GM12878 (cell line): ENCODE data around the gene STK4. TPM values are rescaled to one million over a fixed set of nuclear protein-coding genes. Genes with fewer than 3 reads are reported as not detected.

Source experiments
- BMI1 ChIP-seq: fragments of 450-650 bp; IDR thresholded peaks from 2 replicates; pipeline ENCODE4 v1.6.1; 2016; ENCODE audit warnings: mild to moderate bottlenecking, moderate library complexity, borderline replicate concordance
- JUND ChIP-seq: IDR thresholded peaks from 2 replicates; pipeline ENCODE4 v1.6.1; 2012; ENCODE audit warnings: low read depth, mild to moderate bottlenecking, low read length, improper control_type of control experiment, moderate library complexity
- NR2C2 ChIP-seq: IDR thresholded peaks from 2 replicates; pipeline ENCODE4 v1.6.1; 2011; ENCODE audit warnings: borderline replicate concordance, low read depth; ENCODE audit not compliant: control insufficient read depth, insufficient read length
- RAD51 ChIP-seq: fragments of 450-650 bp; IDR thresholded peaks from 2 replicates; pipeline ENCODE4 v1.6.1; 2016; ENCODE audit warnings: moderate library complexity, mild to moderate bottlenecking, inconsistent platforms
- RCOR1 ChIP-seq: conservative IDR thresholded peaks from 2 replicates; pipeline ENCODE4 v1.6.1; 2012; ENCODE audit warnings: low read depth, low read length, improper control_type of control experiment
- ZNF622 ChIP-seq: fragments of 450-650 bp; IDR thresholded peaks from 2 replicates; pipeline ENCODE4 v1.6.1; 2017; ENCODE audit warnings: mild to moderate bottlenecking, inconsistent platforms
- ZZZ3 ChIP-seq: IDR thresholded peaks from 2 replicates; pipeline ENCODE4 v1.6.1; 2011; ENCODE audit warnings: low read depth; ENCODE audit not compliant: control insufficient read depth, insufficient read length
- polyA plus RNA-seq, 11 experiments: library from polyadenylated mRNA; depleted of rRNA in 4 of 11; unstranded in 6 of 11; stranded (reverse) in 5 of 11; fragments of >200 nt; fragmentation: Nextera tagmentation in 4 of 11; fragmentation: Illumina TruSeq in 1 of 11; extraction: Ambion mirVana in 4 of 11; extraction: Trizol in 1 of 11; gene quantifications; 1 replicate in 1 of 11; 2 replicates in 10 of 11; pipeline versions ENCODE4 v1.2.1 to v1.2.3, GENCODE V29; 2011 to 2016; ENCODE audit warnings: inconsistent platforms in 2 of 11, missing spikeins in 2 of 11, low read depth in 1 of 11
- total RNA-seq, 4 experiments: library from RNA; depleted of rRNA in 3 of 4; stranded (reverse); fragments of >200 nt in 3 of 4; fragmentation: Illumina TruSeq in 1 of 4; extraction: Trizol in 1 of 4; gene quantifications; 2 replicates each; pipeline versions ENCODE4 v1.2.1 to v1.2.3, GENCODE V29; 2013 to 2021
- TF ChIP-seq, protein P1 (sequence below), 3 experiments: IDR thresholded peaks in 2 of 3; conservative IDR thresholded peaks in 1 of 3; 2 replicates each; pipeline ENCODE4 v1.5.1; 2011; ENCODE audit warnings: low read depth in 3 of 3, low read length in 3 of 3, mild to moderate bottlenecking in 3 of 3, control low read depth in 2 of 3, moderate library complexity in 2 of 3, inconsistent platforms in 1 of 3, mixed read lengths in 1 of 3; ENCODE audit not compliant: control insufficient read depth in 2 of 3, insufficient read depth in 1 of 3; ENCODE audit errors: extremely low read depth in 1 of 3
- TF ChIP-seq, protein P2 (sequence below): IDR thresholded peaks from 2 replicates; pipeline ENCODE4 v1.6.1; 2012; ENCODE audit warnings: mild to moderate bottlenecking, low read depth, low read length

The STK4 gene
- total and polyA plus RNA-seq, 10 of the 15 experiments (the other 5 are each of a cell fraction or from before 2014, with no cell fraction given): 24.0 to 135 (median 89.7) TPM

DNA sequence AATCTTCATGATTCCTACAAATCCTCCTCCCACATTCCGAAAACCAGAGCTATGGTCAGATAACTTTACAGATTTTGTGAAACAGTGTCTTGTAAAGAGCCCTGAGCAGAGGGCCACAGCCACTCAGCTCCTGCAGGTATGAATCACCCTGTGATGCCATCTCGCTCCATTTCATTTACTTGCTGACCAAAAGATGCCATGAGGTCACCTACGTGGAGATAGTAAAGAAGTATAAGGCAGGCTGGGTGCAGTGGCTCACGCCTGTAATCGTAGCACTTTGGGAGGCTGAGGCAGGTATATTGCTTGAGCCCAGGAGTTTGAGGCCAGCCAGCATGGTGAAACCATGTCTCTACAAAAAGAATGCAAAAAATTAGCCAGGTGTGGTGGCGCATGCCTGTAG is 30.9 kb downstream of the STK4 start (continued):
- TF ChIP-seq RAD51: no peak
- no peak for TF ChIP-seq BMI1
- TF ChIP-seq ZNF622: no peak
- TF ChIP-seq NR2C2: no peak
- TF ChIP-seq ZZZ3: no peak
- no peak for TF ChIP-seq RCOR1
- TF ChIP-seq JUND: no peak
- TF ChIP-seq, protein P1, sequence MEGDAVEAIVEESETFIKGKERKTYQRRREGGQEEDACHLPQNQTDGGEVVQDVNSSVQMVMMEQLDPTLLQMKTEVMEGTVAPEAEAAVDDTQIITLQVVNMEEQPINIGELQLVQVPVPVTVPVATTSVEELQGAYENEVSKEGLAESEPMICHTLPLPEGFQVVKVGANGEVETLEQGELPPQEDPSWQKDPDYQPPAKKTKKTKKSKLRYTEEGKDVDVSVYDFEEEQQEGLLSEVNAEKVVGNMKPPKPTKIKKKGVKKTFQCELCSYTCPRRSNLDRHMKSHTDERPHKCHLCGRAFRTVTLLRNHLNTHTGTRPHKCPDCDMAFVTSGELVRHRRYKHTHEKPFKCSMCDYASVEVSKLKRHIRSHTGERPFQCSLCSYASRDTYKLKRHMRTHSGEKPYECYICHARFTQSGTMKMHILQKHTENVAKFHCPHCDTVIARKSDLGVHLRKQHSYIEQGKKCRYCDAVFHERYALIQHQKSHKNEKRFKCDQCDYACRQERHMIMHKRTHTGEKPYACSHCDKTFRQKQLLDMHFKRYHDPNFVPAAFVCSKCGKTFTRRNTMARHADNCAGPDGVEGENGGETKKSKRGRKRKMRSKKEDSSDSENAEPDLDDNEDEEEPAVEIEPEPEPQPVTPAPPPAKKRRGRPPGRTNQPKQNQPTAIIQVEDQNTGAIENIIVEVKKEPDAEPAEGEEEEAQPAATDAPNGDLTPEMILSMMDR (IDR thresholded peaks at IDR 0.05 in 2 of 3, conservative IDR thresholded peaks at IDR 0.05 in 1 of 3; ENCODE audit: control insufficient read depth in 2 of 3, extremely low read depth in 1 of 3, insufficient read depth in 1 of 3, low read depth in 3 of 3, low read length in 3 of 3): no peak
- TF ChIP-seq, protein P2, sequence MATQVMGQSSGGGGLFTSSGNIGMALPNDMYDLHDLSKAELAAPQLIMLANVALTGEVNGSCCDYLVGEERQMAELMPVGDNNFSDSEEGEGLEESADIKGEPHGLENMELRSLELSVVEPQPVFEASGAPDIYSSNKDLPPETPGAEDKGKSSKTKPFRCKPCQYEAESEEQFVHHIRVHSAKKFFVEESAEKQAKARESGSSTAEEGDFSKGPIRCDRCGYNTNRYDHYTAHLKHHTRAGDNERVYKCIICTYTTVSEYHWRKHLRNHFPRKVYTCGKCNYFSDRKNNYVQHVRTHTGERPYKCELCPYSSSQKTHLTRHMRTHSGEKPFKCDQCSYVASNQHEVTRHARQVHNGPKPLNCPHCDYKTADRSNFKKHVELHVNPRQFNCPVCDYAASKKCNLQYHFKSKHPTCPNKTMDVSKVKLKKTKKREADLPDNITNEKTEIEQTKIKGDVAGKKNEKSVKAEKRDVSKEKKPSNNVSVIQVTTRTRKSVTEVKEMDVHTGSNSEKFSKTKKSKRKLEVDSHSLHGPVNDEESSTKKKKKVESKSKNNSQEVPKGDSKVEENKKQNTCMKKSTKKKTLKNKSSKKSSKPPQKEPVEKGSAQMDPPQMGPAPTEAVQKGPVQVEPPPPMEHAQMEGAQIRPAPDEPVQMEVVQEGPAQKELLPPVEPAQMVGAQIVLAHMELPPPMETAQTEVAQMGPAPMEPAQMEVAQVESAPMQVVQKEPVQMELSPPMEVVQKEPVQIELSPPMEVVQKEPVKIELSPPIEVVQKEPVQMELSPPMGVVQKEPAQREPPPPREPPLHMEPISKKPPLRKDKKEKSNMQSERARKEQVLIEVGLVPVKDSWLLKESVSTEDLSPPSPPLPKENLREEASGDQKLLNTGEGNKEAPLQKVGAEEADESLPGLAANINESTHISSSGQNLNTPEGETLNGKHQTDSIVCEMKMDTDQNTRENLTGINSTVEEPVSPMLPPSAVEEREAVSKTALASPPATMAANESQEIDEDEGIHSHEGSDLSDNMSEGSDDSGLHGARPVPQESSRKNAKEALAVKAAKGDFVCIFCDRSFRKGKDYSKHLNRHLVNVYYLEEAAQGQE: no peak
